HL-60 (cell line): Measurements from ENCODE around the gene FMO4.

Experiments used
- CTCF ChIP-seq: IDR thresholded peaks from one replicate; pipeline ENCODE4 v1.5.1; 2011; ENCODE audit warnings: low read length, control low read depth, inconsistent platforms; ENCODE audit not compliant: insufficient read depth
- GABPA ChIP-seq: IDR thresholded peaks from 2 replicates; pipeline ENCODE4 v1.6.1; 2012; ENCODE audit warnings: low read depth
- SPI1 ChIP-seq: IDR thresholded peaks from 2 replicates; pipeline ENCODE4 v1.6.1; 2012; ENCODE audit warnings: low read depth, mild to moderate bottlenecking, borderline replicate concordance

GRCh38 chr1:171292799-171293198 is 21.2 kb upstream of the FMO4 start:
- TF ChIP-seq CTCF, result no peak
- no peak for TF ChIP-seq GABPA
- TF ChIP-seq SPI1, result no peak
